Immature natural killer cell (primary cell): Measurements from ENCODE around the gene EGFR. TPM values are rescaled to one million over a fixed set of nuclear protein-coding genes. Genes with fewer than 3 reads are reported as not detected.
A peak's percentile ranks its signal among the peaks of the same experiment; 100 is the strongest.

ENCODE experiments used
- DNase-seq, 3 donors: peaks; one replicate each; pipeline ENCODE4 v3.0.0; 2022; ENCODE audit warnings: mixed read lengths in 1 of 3
- H3K27ac Mint-ChIP-seq, 6 donors: one replicate each; pipeline ENCODE4 v1.8.0; 2020; ENCODE audit warnings: mixed read lengths in 6 of 6, mild to moderate bottlenecking in 5 of 6, inconsistent platforms in 4 of 6, moderate library complexity in 3 of 6
- H3K27me3 Mint-ChIP-seq, 3 donors: one replicate each; pipeline ENCODE4 v1.8.0; 2020 to 2021; ENCODE audit warnings: low read depth in 3 of 3, mild to moderate bottlenecking in 3 of 3, mixed read lengths in 3 of 3, moderate library complexity in 3 of 3, inconsistent platforms in 1 of 3
- H3K36me3 Mint-ChIP-seq, 3 donors: one replicate each; pipeline ENCODE4 v1.8.0; 2020; ENCODE audit warnings: mixed read lengths in 3 of 3, inconsistent platforms in 2 of 3, mild to moderate bottlenecking in 2 of 3
- H3K4me1 Mint-ChIP-seq, 2 donors: one replicate each; pipeline ENCODE4 v1.8.0; 2020; ENCODE audit warnings: inconsistent platforms in 2 of 2, mild to moderate bottlenecking in 2 of 2, mixed read lengths in 2 of 2, moderate library complexity in 1 of 2
- H3K4me3 Mint-ChIP-seq, 5 donors: one replicate each; pipeline ENCODE4 v1.8.0; 2020; ENCODE audit warnings: mild to moderate bottlenecking in 5 of 5, mixed read lengths in 5 of 5, inconsistent platforms in 3 of 5, moderate library complexity in 3 of 5
- H3K9me3 Mint-ChIP-seq, 6 donors: one replicate each; pipeline ENCODE4 v1.8.0; 2020; ENCODE audit warnings: mild to moderate bottlenecking in 6 of 6, mixed read lengths in 6 of 6, inconsistent platforms in 4 of 6, moderate library complexity in 3 of 6
- polyA plus RNA-seq, 3 donors: library from polyadenylated mRNA; unstranded; fragments of 300-500 nt; fragmentation: Illumina TruSeq; gene quantifications; one replicate each; pipeline ENCODE4 v1.2.3, GENCODE V29; 2021

The EGFR gene
- polyA plus RNA-seq, 3 donors from 2014 or later: not detected

- Mint-ChIP-seq H3K27me3 (peaks cover 0 to 4% (median 4%) of the 10 kb centered on the region in 3 donors), H3K4me3 (no peak overlapping the region), H3K36me3 (no peaks in the 10 kb centered on the region), H3K4me1 (no peaks in the 10 kb centered on the region), H3K27ac (no peak overlapping the region), H3K9me3 (peaks cover 0 to 16% (median 5%) of the 10 kb centered on the region in 6 donors)
- no peak for DNase-seq
Observed at GRCh38 chr7:54992871-54993475, 25.8 kb upstream of the EGFR start.

- H3K4me3 Mint-ChIP-seq: no peak overlapping the region
- no peaks in the 10 kb centered on the region for H3K4me1 Mint-ChIP-seq
- DNase-seq: no peak
- H3K36me3 Mint-ChIP-seq: no peaks in the 10 kb centered on the region
- peaks cover 0 to 16% (median 5%) of the 10 kb centered on the region in 6 donors for H3K9me3 Mint-ChIP-seq
- H3K27me3 Mint-ChIP-seq: peaks cover 3 to 4% (median 3%) of the 10 kb centered on the region in 3 donors
- no peak overlapping the region for H3K27ac Mint-ChIP-seq
Observed at GRCh38 chr7:54995166-54995565, 23.7 kb upstream of the EGFR start.

GRCh38 chr7:54995610-54996363 is 23.0 kb upstream of the EGFR start:
- Mint-ChIP-seq H3K36me3 (no peaks in the 10 kb centered on the region), H3K4me1 (no peaks in the 10 kb centered on the region), H3K4me3 (no peak overlapping the region), H3K27ac (no peak overlapping the region), H3K9me3 (peaks cover 0 to 14% (median 3%) of the 10 kb centered on the region in 6 donors), H3K27me3 (peaks cover 2 to 3% (median 3%) of the 10 kb centered on the region in 3 donors)
- no peak for DNase-seq

- H3K27me3 Mint-ChIP-seq: peaks cover 0 to 3% (median 0%) of the 10 kb centered on the region in 3 donors
- H3K27ac Mint-ChIP-seq: no peak overlapping the region
- H3K9me3 Mint-ChIP-seq: peaks cover 0 to 8% (median 1%) of the 10 kb centered on the region in 6 donors
- no peaks in the 10 kb centered on the region for H3K36me3 Mint-ChIP-seq
- no peak for DNase-seq
- H3K4me1 Mint-ChIP-seq: no peaks in the 10 kb centered on the region
- no peak overlapping the region for H3K4me3 Mint-ChIP-seq
Observed at GRCh38 chr7:54996391-54996790, 22.4 kb upstream of the EGFR start.

- H3K27ac Mint-ChIP-seq: no peak overlapping the region
- DNase-seq: no peak
- peaks cover 0 to 4% (median 0%) of the 10 kb centered on the region in 6 donors for H3K9me3 Mint-ChIP-seq
- no peaks in the 10 kb centered on the region for H3K36me3 Mint-ChIP-seq
- H3K27me3 Mint-ChIP-seq: peaks cover 0 to 4% (median 4%) of the 10 kb centered on the region in 3 donors
- no peak overlapping the region for H3K4me3 Mint-ChIP-seq
- H3K4me1 Mint-ChIP-seq: no peaks in the 10 kb centered on the region
Observed at GRCh38 chr7:55004579-55004978, 14.2 kb upstream of the EGFR start.

GRCh38 chr7:55005241-55005851 is 13.5 kb upstream of the EGFR start:
- DNase-seq: no peak
- no peaks in the 10 kb centered on the region for H3K4me1 Mint-ChIP-seq

GRCh38 chr7:55006499-55006898 is 12.3 kb upstream of the EGFR start:
- no peaks in the 10 kb centered on the region for H3K4me1 Mint-ChIP-seq
- no peaks in the 10 kb centered on the region for H3K36me3 Mint-ChIP-seq
- peaks cover 0 to 4% (median 0%) of the 10 kb centered on the region in 6 donors for H3K9me3 Mint-ChIP-seq
- DNase-seq: no peak
- no peak overlapping the region for H3K4me3 Mint-ChIP-seq
- H3K27ac Mint-ChIP-seq: no peak overlapping the region
- peaks cover 0 to 9% (median 1%) of the 10 kb centered on the region in 3 donors for H3K27me3 Mint-ChIP-seq

More at GRCh38 chr7:55005241-55005851, 13.5 kb upstream of the EGFR start:
- Mint-ChIP-seq H3K36me3 (no peaks in the 10 kb centered on the region), H3K4me3 (no peak overlapping the region), H3K9me3 (peaks cover 0 to 4% (median 0%) of the 10 kb centered on the region in 6 donors), H3K27ac (no peak overlapping the region), H3K27me3 (peaks cover 0 to 4% (median 1%) of the 10 kb centered on the region in 3 donors)

GRCh38 chr7:55013851-55014250 is 5.0 kb upstream of the EGFR start:
- Mint-ChIP-seq H3K27ac (no peak overlapping the region), H3K9me3 (peaks cover 0 to 5% (median 2%) of the 10 kb centered on the region in 6 donors), H3K4me1 (no peaks in the 10 kb centered on the region), H3K4me3 (no peak overlapping the region), H3K36me3 (no peaks in the 10 kb centered on the region), H3K27me3 (peaks cover 3 to 30% (median 7%) of the 10 kb centered on the region in 3 donors)
- no peak for DNase-seq

GRCh38 chr7:55016061-55016745 is 2.6 kb upstream of the EGFR start:
- Mint-ChIP-seq H3K36me3 (peaks cover 0 to 3% (median 0%) of the 10 kb centered on the region in 3 donors), H3K4me1 (no peaks in the 10 kb centered on the region), H3K27me3 (peaks cover 5 to 28% (median 7%) of the 10 kb centered on the region in 3 donors), H3K4me3 (no peak overlapping the region), H3K9me3 (peaks cover 0 to 11% (median 2%) of the 10 kb centered on the region in 6 donors), H3K27ac (no peak overlapping the region)
- no peak for DNase-seq

- Mint-ChIP-seq H3K27me3 (peaks cover 5 to 30% (median 7%) of the 10 kb centered on the region in 3 donors), H3K9me3 (peaks cover 0 to 13% (median 2%) of the 10 kb centered on the region in 6 donors), H3K36me3 (peaks cover 0 to 3% (median 0%) of the 10 kb centered on the region in 3 donors), H3K4me3 (no peak overlapping the region), H3K27ac (no peak overlapping the region), H3K4me1 (no peaks in the 10 kb centered on the region)
- no peak for DNase-seq
Observed at GRCh38 chr7:55016746-55017090, 2.1 kb upstream of the EGFR start.

- H3K9me3 Mint-ChIP-seq: peaks cover 0 to 13% (median 3%) of the 10 kb centered on the region in 6 donors
- peaks cover 5 to 29% (median 7%) of the 10 kb centered on the region in 3 donors for H3K27me3 Mint-ChIP-seq
- H3K4me1 Mint-ChIP-seq: no peaks in the 10 kb centered on the region
- no peak for DNase-seq
- H3K27ac Mint-ChIP-seq: no peak overlapping the region
- H3K36me3 Mint-ChIP-seq: peaks cover 0 to 3% (median 0%) of the 10 kb centered on the region in 3 donors
- H3K4me3 Mint-ChIP-seq: peak overlapping the region in 3 of 5 donors; percentile 28 to 55 (median 38)
Observed at GRCh38 chr7:55017841-55018240, 976 bp upstream of the EGFR start.

GRCh38 chr7:55019191-55019690 is 424 bp downstream of the EGFR start:
- Mint-ChIP-seq H3K4me3 (no peak overlapping the region), H3K27ac (no peak overlapping the region), H3K9me3 (peaks cover 0 to 13% (median 3%) of the 10 kb centered on the region in 6 donors), H3K36me3 (peaks cover 0 to 3% (median 0%) of the 10 kb centered on the region in 3 donors), H3K4me1 (no peaks in the 10 kb centered on the region), H3K27me3 (peaks cover 5 to 34% (median 7%) of the 10 kb centered on the region in 3 donors)
- DNase-seq: no peak

GRCh38 chr7:55019691-55020465 is 1.1 kb downstream of the EGFR start:
- Mint-ChIP-seq H3K4me3 (no peak overlapping the region), H3K36me3 (peaks cover 0 to 3% (median 0%) of the 10 kb centered on the region in 3 donors)

More at GRCh38 chr7:55019691-55020465, 1.1 kb downstream of the EGFR start:
- Mint-ChIP-seq H3K9me3 (peaks cover 0 to 13% (median 3%) of the 10 kb centered on the region in 6 donors), H3K27me3 (peaks cover 5 to 38% (median 7%) of the 10 kb centered on the region in 3 donors), H3K27ac (no peak overlapping the region), H3K4me1 (no peaks in the 10 kb centered on the region)
- DNase-seq: no peak
